Measurements from ENCODE around the gene ZNF777. TPM values are rescaled to one million over a fixed set of nuclear protein-coding genes. Genes with fewer than 3 reads are reported as not detected.

ZNF777 gene
- 16.3 and 17.1 TPM in 2 replicates for total RNA-seq
- long read RNA-seq, partial matches to known transcripts: 0 of 2 reads
- long read RNA-seq, other reads (novel, unspliced or antisense): 2 of 2 reads

DNA sequence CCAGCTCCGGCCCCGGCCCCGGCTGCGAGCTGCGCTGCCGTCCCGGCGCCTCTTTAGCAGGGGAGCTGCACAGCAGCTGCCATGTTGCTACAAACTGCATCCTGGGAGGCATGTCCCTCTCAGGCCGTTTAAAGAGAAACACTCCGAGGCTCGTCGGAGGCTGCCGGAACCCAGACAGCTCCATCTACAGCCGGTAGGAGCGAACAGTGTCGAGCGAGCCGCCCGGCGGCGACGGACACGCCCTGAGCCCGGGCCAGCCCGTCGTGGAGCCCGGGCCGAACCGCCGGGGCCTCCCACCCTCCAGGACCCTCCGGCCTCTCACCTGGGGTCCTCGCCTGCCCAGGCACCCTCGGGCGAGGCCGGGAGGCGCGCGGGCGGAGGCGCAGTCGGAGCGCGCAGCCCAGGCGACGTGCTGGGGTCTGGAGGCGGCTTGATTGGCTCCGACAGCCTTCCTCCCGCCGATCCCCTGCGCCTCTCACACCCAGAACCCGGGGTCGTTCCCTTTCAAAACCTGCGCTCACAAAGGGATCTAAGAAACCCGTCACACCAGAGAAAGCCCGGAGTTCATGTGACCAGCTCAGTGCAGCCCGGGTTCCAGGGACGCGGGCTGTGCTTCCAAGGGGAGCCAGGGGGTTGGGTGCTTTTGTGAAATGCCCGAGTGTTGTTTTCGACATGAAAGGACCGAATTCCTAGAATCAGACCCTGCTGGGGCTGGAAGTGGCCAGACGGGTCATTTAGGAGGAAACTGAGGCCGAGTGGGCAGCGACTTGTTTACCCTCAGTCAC lies at the start of gene ZNF777:
ZNF777 (minus strand) TSS at position 570 of the 785 bp plus-strand sequence. CDS start 5,040 bp downstream, outside the sequence.
- H3K27ac Mint-ChIP-seq (ENCODE audit: unreplicated experiment): peak within 1 kb of the TSS; percentile 81
- peaks cover 16% of the 10 kb centered on the region for H3K4me1 Mint-ChIP-seq (ENCODE audit: unreplicated experiment)
- peak; percentile 92 for DNase-seq (ENCODE audit: extremely low spot score, unreplicated experiment)
- H3K27me3 Mint-ChIP-seq (ENCODE audit: unreplicated experiment): peaks cover 12% of the 10 kb centered on the region
- TF ChIP-seq, protein P1, sequence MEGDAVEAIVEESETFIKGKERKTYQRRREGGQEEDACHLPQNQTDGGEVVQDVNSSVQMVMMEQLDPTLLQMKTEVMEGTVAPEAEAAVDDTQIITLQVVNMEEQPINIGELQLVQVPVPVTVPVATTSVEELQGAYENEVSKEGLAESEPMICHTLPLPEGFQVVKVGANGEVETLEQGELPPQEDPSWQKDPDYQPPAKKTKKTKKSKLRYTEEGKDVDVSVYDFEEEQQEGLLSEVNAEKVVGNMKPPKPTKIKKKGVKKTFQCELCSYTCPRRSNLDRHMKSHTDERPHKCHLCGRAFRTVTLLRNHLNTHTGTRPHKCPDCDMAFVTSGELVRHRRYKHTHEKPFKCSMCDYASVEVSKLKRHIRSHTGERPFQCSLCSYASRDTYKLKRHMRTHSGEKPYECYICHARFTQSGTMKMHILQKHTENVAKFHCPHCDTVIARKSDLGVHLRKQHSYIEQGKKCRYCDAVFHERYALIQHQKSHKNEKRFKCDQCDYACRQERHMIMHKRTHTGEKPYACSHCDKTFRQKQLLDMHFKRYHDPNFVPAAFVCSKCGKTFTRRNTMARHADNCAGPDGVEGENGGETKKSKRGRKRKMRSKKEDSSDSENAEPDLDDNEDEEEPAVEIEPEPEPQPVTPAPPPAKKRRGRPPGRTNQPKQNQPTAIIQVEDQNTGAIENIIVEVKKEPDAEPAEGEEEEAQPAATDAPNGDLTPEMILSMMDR (IDR thresholded peaks at IDR 0.05): peak; percentile 61
- no peaks in the 10 kb centered on the region for H3K9me3 Mint-ChIP-seq (ENCODE audit: unreplicated experiment)
- peaks cover 2% of the 10 kb centered on the region for H3K36me3 Mint-ChIP-seq (ENCODE audit: unreplicated experiment)
- peak within 1 kb of the TSS; percentile 81 for H3K4me3 Mint-ChIP-seq (ENCODE audit: unreplicated experiment)

GRCh38 chr7:149510248-149510647 lies 49.4 kb upstream of the ZNF777 start:
- Mint-ChIP-seq H3K27ac (ENCODE audit: unreplicated experiment) (no peak overlapping the region), H3K4me3 (ENCODE audit: unreplicated experiment) (no peak overlapping the region), H3K27me3 (ENCODE audit: unreplicated experiment) (peaks cover 27% of the 10 kb centered on the region), H3K36me3 (ENCODE audit: unreplicated experiment) (peaks cover 3% of the 10 kb centered on the region), H3K4me1 (ENCODE audit: unreplicated experiment) (no peaks in the 10 kb centered on the region), H3K9me3 (ENCODE audit: unreplicated experiment) (peaks cover 24% of the 10 kb centered on the region)
- TF ChIP-seq, protein P1 (IDR thresholded peaks at IDR 0.05): no peak
- DNase-seq (ENCODE audit: extremely low spot score, unreplicated experiment): no peak

- no peaks in the 10 kb centered on the region for H3K4me1 Mint-ChIP-seq (ENCODE audit: unreplicated experiment)
- no peak overlapping the region for H3K4me3 Mint-ChIP-seq (ENCODE audit: unreplicated experiment)
- DNase-seq (ENCODE audit: extremely low spot score, unreplicated experiment): no peak
- peaks cover 28% of the 10 kb centered on the region for H3K9me3 Mint-ChIP-seq (ENCODE audit: unreplicated experiment)
- peaks cover 25% of the 10 kb centered on the region for H3K27me3 Mint-ChIP-seq (ENCODE audit: unreplicated experiment)
- H3K36me3 Mint-ChIP-seq (ENCODE audit: unreplicated experiment): peaks cover 3% of the 10 kb centered on the region
- TF ChIP-seq, protein P1 (IDR thresholded peaks at IDR 0.05): no peak
- H3K27ac Mint-ChIP-seq (ENCODE audit: unreplicated experiment): no peak overlapping the region
Observed at GRCh38 chr7:149509774-149510173, 48.9 kb upstream of the ZNF777 start.

DNA sequence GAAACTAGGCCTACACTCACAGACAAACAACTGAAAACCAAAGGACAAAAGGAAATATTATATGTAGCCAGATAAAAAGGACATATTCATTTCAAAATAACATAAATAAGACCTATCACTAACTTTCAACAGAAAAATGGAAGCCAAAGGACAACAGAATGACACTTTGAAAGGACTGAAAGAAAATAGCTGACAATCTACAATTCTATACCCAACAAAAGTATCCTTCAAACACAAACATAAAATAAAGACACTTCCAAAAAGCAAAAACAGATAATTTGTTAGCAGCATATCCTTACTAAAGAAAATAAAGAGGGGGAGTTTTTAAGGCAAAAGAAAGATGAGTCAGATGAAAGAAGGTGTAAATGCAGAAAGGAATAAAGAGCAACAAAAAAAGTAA lies 44.7 kb upstream of the ZNF777 start:
- TF ChIP-seq, protein P1 (IDR thresholded peaks at IDR 0.05): no peak
- H3K27ac Mint-ChIP-seq (ENCODE audit: unreplicated experiment): no peak overlapping the region
- H3K27me3 Mint-ChIP-seq (ENCODE audit: unreplicated experiment): peaks cover 21% of the 10 kb centered on the region
- no peak for DNase-seq (ENCODE audit: extremely low spot score, unreplicated experiment)
- no peak overlapping the region for H3K4me3 Mint-ChIP-seq (ENCODE audit: unreplicated experiment)
- peaks cover 25% of the 10 kb centered on the region for H3K9me3 Mint-ChIP-seq (ENCODE audit: unreplicated experiment)
- no peaks in the 10 kb centered on the region for H3K4me1 Mint-ChIP-seq (ENCODE audit: unreplicated experiment)
- peaks cover 3% of the 10 kb centered on the region for H3K36me3 Mint-ChIP-seq (ENCODE audit: unreplicated experiment)

GRCh38 chr7:149501651-149502050 lies 40.8 kb upstream of the ZNF777 start:
- DNase-seq (ENCODE audit: extremely low spot score, unreplicated experiment): no peak
- Mint-ChIP-seq H3K4me1 (ENCODE audit: unreplicated experiment) (peaks cover 1% of the 10 kb centered on the region), H3K9me3 (ENCODE audit: unreplicated experiment) (peaks cover 12% of the 10 kb centered on the region), H3K4me3 (ENCODE audit: unreplicated experiment) (no peak overlapping the region), H3K36me3 (ENCODE audit: unreplicated experiment) (no peaks in the 10 kb centered on the region), H3K27me3 (ENCODE audit: unreplicated experiment) (peaks cover 40% of the 10 kb centered on the region), H3K27ac (ENCODE audit: unreplicated experiment) (no peak overlapping the region)
- TF ChIP-seq, protein P1 (IDR thresholded peaks at IDR 0.05): no peak
